Esophagus muscularis mucosa (tissue), 3 donors: ENCODE results near the gene LIM2.

Source experiments
- CTCF ChIP-seq, 3 experiments: fragments of 200-600 bp in 2 of 3; fragments of 450-650 bp in 1 of 3; sonication (generic) in 2 of 3; IDR thresholded peaks; one replicate each; pipeline ENCODE4 v1.5.1; 2017 to 2019; ENCODE audit warnings: antibody characterized with exemption in 3 of 3, mild to moderate bottlenecking in 2 of 3, moderate library complexity in 1 of 3
- POLR2AphosphoS5 ChIP-seq, 2 donors: sonication (generic); formaldehyde crosslinking; IDR thresholded peaks; one replicate each; pipeline ENCODE4 v1.6.1; 2017; ENCODE audit warnings: antibody characterized with exemption in 2 of 2

GRCh38 chr19:51359294-51359693, 28.5 kb downstream of the LIM2 start:
- TF ChIP-seq CTCF (IDR thresholded peaks at IDR 0.05), result no peak
- peak; percentile 54 to 86 for TF ChIP-seq POLR2AphosphoS5 (IDR thresholded peaks at IDR 0.05)
